Stimulated activated memory B cell treated with anti-CD40 and anti-IgM and Interleukin-4, amounts not matched to agents 10 μg/mL and 1 μg/mL and 100 μg/mL, for 72 hours (primary cell): ENCODE measurements around the gene SCUBE1.
A peak's percentile ranks its signal among the peaks of the same experiment; 100 is the strongest.
"Not testable (repeated sequence)": the region's sequence is repeated elsewhere in the genome, so short reads cannot be mapped to it uniquely, and the experiment has no call there.

Experiments
- ATAC-seq: fragments of 150-1000 bp; cut with Tn5 transposase; 2 replicates; pipeline ENCODE4 v1.10.0; 2021
- H3K27ac Mint-ChIP-seq: one replicate; pipeline ENCODE4 v1.8.0; 2022; ENCODE audit warnings: mild to moderate bottlenecking, mixed read lengths
- H3K27me3 Mint-ChIP-seq: one replicate; pipeline ENCODE4 v1.8.0; 2022; ENCODE audit warnings: mixed read lengths
- H3K36me3 Mint-ChIP-seq: one replicate; pipeline ENCODE4 v1.8.0; 2022; ENCODE audit warnings: mixed read lengths
- H3K4me1 Mint-ChIP-seq: one replicate; pipeline ENCODE4 v1.8.0; 2022; ENCODE audit warnings: mixed read lengths
- H3K4me3 Mint-ChIP-seq: one replicate; pipeline ENCODE4 v1.8.0; 2022; ENCODE audit warnings: mild to moderate bottlenecking, moderate library complexity, mixed read lengths
- H3K9me3 Mint-ChIP-seq: one replicate; pipeline ENCODE4 v1.8.0; 2022; ENCODE audit warnings: mixed read lengths

The SCUBE1 gene

GRCh38 chr22:43375951-43376455, 32.8 kb upstream of the SCUBE1 start:
- no peaks in the 10 kb centered on the region for H3K36me3 Mint-ChIP-seq
- no peak for ATAC-seq
- peaks cover 92% of the 10 kb centered on the region for H3K27me3 Mint-ChIP-seq
- peaks cover 8% of the 10 kb centered on the region for H3K9me3 Mint-ChIP-seq
- no peak overlapping the region for H3K4me3 Mint-ChIP-seq
- peaks cover 5% of the 10 kb centered on the region for H3K4me1 Mint-ChIP-seq
- no peak overlapping the region for H3K27ac Mint-ChIP-seq

GRCh38 chr22:43370036-43370435, 26.9 kb upstream of the SCUBE1 start:
- H3K27ac Mint-ChIP-seq: no peak overlapping the region
- no peak overlapping the region for H3K4me3 Mint-ChIP-seq
- no peak for ATAC-seq
- H3K27me3 Mint-ChIP-seq: peaks cover 66% of the 10 kb centered on the region
- H3K9me3 Mint-ChIP-seq: peaks cover 7% of the 10 kb centered on the region
- no peaks in the 10 kb centered on the region for H3K36me3 Mint-ChIP-seq
- no peaks in the 10 kb centered on the region for H3K4me1 Mint-ChIP-seq

GRCh38 chr22:43365715-43366440, 22.7 kb upstream of the SCUBE1 start:
- no peak overlapping the region for H3K27ac Mint-ChIP-seq
- ATAC-seq: no peak
- no peaks in the 10 kb centered on the region for H3K36me3 Mint-ChIP-seq
- H3K27me3 Mint-ChIP-seq: peaks cover 43% of the 10 kb centered on the region
- H3K4me1 Mint-ChIP-seq: no peaks in the 10 kb centered on the region
- H3K4me3 Mint-ChIP-seq: no peak overlapping the region
- H3K9me3 Mint-ChIP-seq: no peaks in the 10 kb centered on the region

- H3K4me3 Mint-ChIP-seq: no peak overlapping the region
- ATAC-seq: no peak
- H3K4me1 Mint-ChIP-seq: no peaks in the 10 kb centered on the region
- H3K27me3 Mint-ChIP-seq: peaks cover 43% of the 10 kb centered on the region
- no peaks in the 10 kb centered on the region for H3K36me3 Mint-ChIP-seq
- H3K27ac Mint-ChIP-seq: no peak overlapping the region
- H3K9me3 Mint-ChIP-seq: no peaks in the 10 kb centered on the region
These were observed 20.9 kb upstream of the SCUBE1 start for GRCh38 chr22:43364169-43364435.

- Mint-ChIP-seq H3K27ac (no peak overlapping the region), H3K4me3 (no peak overlapping the region), H3K27me3 (peaks cover 43% of the 10 kb centered on the region), H3K36me3 (no peaks in the 10 kb centered on the region), H3K4me1 (no peaks in the 10 kb centered on the region), H3K9me3 (no peaks in the 10 kb centered on the region)
- ATAC-seq: no peak
These were observed 20.4 kb upstream of the SCUBE1 start for GRCh38 chr22:43363315-43364168.

- Mint-ChIP-seq H3K27ac (no peak overlapping the region), H3K27me3 (peaks cover 51% of the 10 kb centered on the region), H3K4me3 (no peak overlapping the region), H3K36me3 (no peaks in the 10 kb centered on the region), H3K9me3 (no peaks in the 10 kb centered on the region), H3K4me1 (no peaks in the 10 kb centered on the region)
- ATAC-seq: no peak
These were observed 17.4 kb upstream of the SCUBE1 start for GRCh38 chr22:43360576-43360975.

GRCh38 chr22:43356881-43357280, 13.7 kb upstream of the SCUBE1 start:
- Mint-ChIP-seq H3K4me3 (no peak overlapping the region), H3K9me3 (no peaks in the 10 kb centered on the region), H3K27ac (no peak overlapping the region), H3K27me3 (peaks cover 62% of the 10 kb centered on the region), H3K36me3 (no peaks in the 10 kb centered on the region), H3K4me1 (no peaks in the 10 kb centered on the region)
- ATAC-seq: no peak

- not testable (repeated sequence) for H3K36me3 Mint-ChIP-seq, ATAC-seq, H3K4me1 Mint-ChIP-seq, H3K4me3 Mint-ChIP-seq, H3K9me3 Mint-ChIP-seq, H3K27ac Mint-ChIP-seq
- peaks cover 50% of the 10 kb centered on the region for H3K27me3 Mint-ChIP-seq
These were observed 12.5 kb upstream of the SCUBE1 start for GRCh38 chr22:43355688-43356087.

GRCh38 chr22:43351966-43352345, 8.8 kb upstream of the SCUBE1 start:
- no peak overlapping the region for H3K4me3 Mint-ChIP-seq
- H3K27me3 Mint-ChIP-seq: peaks cover 60% of the 10 kb centered on the region
- H3K4me1 Mint-ChIP-seq: no peaks in the 10 kb centered on the region
- no peaks in the 10 kb centered on the region for H3K36me3 Mint-ChIP-seq
- no peak overlapping the region for H3K27ac Mint-ChIP-seq
- ATAC-seq: no peak
- H3K9me3 Mint-ChIP-seq: no peaks in the 10 kb centered on the region

GRCh38 chr22:43349636-43350035, 6.5 kb upstream of the SCUBE1 start:
- no peak for ATAC-seq
- Mint-ChIP-seq H3K4me1 (peaks cover 10% of the 10 kb centered on the region), H3K4me3 (no peak overlapping the region), H3K36me3 (no peaks in the 10 kb centered on the region), H3K27ac (no peak overlapping the region), H3K27me3 (peaks cover 65% of the 10 kb centered on the region), H3K9me3 (no peaks in the 10 kb centered on the region)

- ATAC-seq: peak; percentile 63
- Mint-ChIP-seq H3K4me1 (peaks cover 10% of the 10 kb centered on the region), H3K4me3 (no peak overlapping the region), H3K36me3 (no peaks in the 10 kb centered on the region), H3K27ac (no peak overlapping the region), H3K27me3 (peaks cover 78% of the 10 kb centered on the region), H3K9me3 (peaks cover 2% of the 10 kb centered on the region)
These were observed 3.4 kb upstream of the SCUBE1 start for GRCh38 chr22:43346521-43346929.

- Mint-ChIP-seq H3K27me3 (peaks cover 85% of the 10 kb centered on the region), H3K4me3 (no peak overlapping the region), H3K4me1 (peaks cover 10% of the 10 kb centered on the region), H3K36me3 (no peaks in the 10 kb centered on the region), H3K27ac (no peak overlapping the region), H3K9me3 (peaks cover 2% of the 10 kb centered on the region)
- ATAC-seq: no peak
These were observed 2.7 kb upstream of the SCUBE1 start for GRCh38 chr22:43345761-43346301.

- Mint-ChIP-seq H3K36me3 (no peaks in the 10 kb centered on the region), H3K27me3 (peaks cover 89% of the 10 kb centered on the region)
These were observed 2.2 kb upstream of the SCUBE1 start for GRCh38 chr22:43345356-43345755.

GRCh38 chr22:43344520-43344787, 1.3 kb upstream of the SCUBE1 start:
- Mint-ChIP-seq H3K27me3 (peaks cover 87% of the 10 kb centered on the region), H3K9me3 (peaks cover 2% of the 10 kb centered on the region), H3K4me1 (peaks cover 10% of the 10 kb centered on the region), H3K27ac (no peak overlapping the region), H3K4me3 (no peak overlapping the region), H3K36me3 (no peaks in the 10 kb centered on the region)
- no peak for ATAC-seq

More at GRCh38 chr22:43345356-43345755, 2.2 kb upstream of the SCUBE1 start:
- Mint-ChIP-seq H3K4me3 (no peak overlapping the region), H3K9me3 (peaks cover 2% of the 10 kb centered on the region), H3K27ac (no peak overlapping the region), H3K4me1 (peaks cover 10% of the 10 kb centered on the region)
- ATAC-seq: no peak

- Mint-ChIP-seq H3K4me1 (peaks cover 10% of the 10 kb centered on the region), H3K36me3 (no peaks in the 10 kb centered on the region), H3K27ac (no peak overlapping the region), H3K4me3 (no peak overlapping the region), H3K27me3 (peaks cover 81% of the 10 kb centered on the region), H3K9me3 (peaks cover 2% of the 10 kb centered on the region)
- no peak for ATAC-seq
These were observed 723 bp upstream of the SCUBE1 start for GRCh38 chr22:43343670-43344519.
